ENCODE data around the gene PADI3. TPM values are rescaled to one million over a fixed set of nuclear protein-coding genes. Genes with fewer than 3 reads are reported as not detected.

PADI3 gene
- total RNA-seq, 2 donors from 2014 or later = not detected

GRCh38 chr1:17272066-17272465 lies 23.2 kb downstream of the PADI3 start:
- Histone ChIP-seq H3K36me3 (no peaks in the 10 kb centered on the region), H3K27me3 (no peaks in the 10 kb centered on the region), H3K27ac (no peak overlapping the region), H3K4me3 (no peak overlapping the region), H3K9me3 (no peaks in the 10 kb centered on the region), H3K4me1 (no peaks in the 10 kb centered on the region)
- no peak for TF ChIP-seq CTCF (IDR thresholded peaks at IDR 0.05)
- no peak for DNase-seq (ENCODE audit: low spot score)

- Histone ChIP-seq H3K27me3 (no peaks in the 10 kb centered on the region), H3K9me3 (no peaks in the 10 kb centered on the region), H3K4me3 (no peak overlapping the region), H3K36me3 (no peaks in the 10 kb centered on the region), H3K4me1 (no peaks in the 10 kb centered on the region), H3K27ac (no peak overlapping the region)
- no peak for DNase-seq (ENCODE audit: low spot score)
- no peak for TF ChIP-seq CTCF (IDR thresholded peaks at IDR 0.05)
These were observed 23.7 kb downstream of the PADI3 start for GRCh38 chr1:17272646-17273045.

DNA sequence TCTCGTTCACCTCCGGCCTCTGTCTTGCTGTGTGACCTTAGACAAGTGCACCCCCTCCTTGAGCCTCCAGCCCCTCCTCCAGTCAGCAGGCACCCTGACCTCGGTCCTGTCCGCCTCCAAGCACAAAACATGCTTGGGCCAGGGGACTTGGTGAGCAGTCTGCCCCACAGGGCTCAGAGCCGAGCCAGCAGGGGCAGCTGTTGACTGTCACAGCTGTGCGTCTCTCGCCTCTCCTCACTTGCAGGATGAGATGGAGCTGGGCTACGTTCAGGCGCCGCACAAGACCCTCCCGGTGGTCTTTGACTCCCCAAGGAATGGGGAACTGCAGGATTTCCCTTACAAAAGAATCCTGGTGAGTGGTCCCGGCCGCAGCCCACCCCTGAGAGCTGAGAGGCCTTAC lies 24.2 kb downstream of the PADI3 start:
- DNase-seq (ENCODE audit: low spot score) = no peak
- H3K27ac ChIP-seq = no peak overlapping the region
- no peaks in the 10 kb centered on the region for H3K9me3 ChIP-seq
- H3K4me1 ChIP-seq = no peaks in the 10 kb centered on the region
- H3K4me3 ChIP-seq = no peak overlapping the region
- TF ChIP-seq CTCF (IDR thresholded peaks at IDR 0.05) = no peak
- no peaks in the 10 kb centered on the region for H3K36me3 ChIP-seq
- no peaks in the 10 kb centered on the region for H3K27me3 ChIP-seq

GRCh38 chr1:17274186-17275170 lies 25.6 kb downstream of the PADI3 start:
- peak in 1 of 2 donors; percentile 35 for TF ChIP-seq CTCF (IDR thresholded peaks at IDR 0.05)
- DNase-seq (ENCODE audit: low spot score) = no peak
- Histone ChIP-seq H3K4me1 (no peaks in the 10 kb centered on the region), H3K36me3 (no peaks in the 10 kb centered on the region), H3K27me3 (no peaks in the 10 kb centered on the region), H3K4me3 (no peak overlapping the region), H3K27ac (no peak overlapping the region), H3K9me3 (no peaks in the 10 kb centered on the region)

DNA sequence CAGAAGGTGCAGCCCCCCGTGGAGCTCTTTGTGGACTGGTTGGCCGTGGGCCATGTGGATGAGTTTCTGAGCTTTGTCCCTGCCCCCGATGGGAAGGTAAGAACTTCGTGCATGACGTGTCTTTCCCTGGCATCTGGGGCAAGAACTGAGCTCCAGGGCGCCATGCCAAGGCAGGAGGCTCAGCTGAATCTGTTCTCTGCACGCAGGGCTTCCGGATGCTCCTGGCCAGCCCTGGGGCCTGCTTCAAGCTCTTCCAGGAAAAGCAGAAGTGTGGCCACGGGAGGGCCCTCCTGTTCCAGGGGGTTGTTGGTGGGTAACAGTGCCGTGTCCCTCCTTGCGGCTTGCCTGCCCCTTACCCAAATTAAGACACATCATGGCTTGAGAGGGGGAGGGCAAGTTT lies 27.7 kb downstream of the PADI3 start:
- Histone ChIP-seq H3K27ac (no peak overlapping the region), H3K4me3 (no peak overlapping the region), H3K36me3 (no peaks in the 10 kb centered on the region), H3K4me1 (no peaks in the 10 kb centered on the region), H3K9me3 (no peaks in the 10 kb centered on the region), H3K27me3 (no peaks in the 10 kb centered on the region)
- DNase-seq (ENCODE audit: low spot score) = no peak
- TF ChIP-seq CTCF (IDR thresholded peaks at IDR 0.05) = no peak

Data from right atrium auricular region (tissue), 2 donors.